GM12878 (cell line): Measurements from ENCODE around the gene CEP19. TPM values are rescaled to one million over a fixed set of nuclear protein-coding genes. Genes with fewer than 3 reads are reported as not detected.

Source experiments
- ATAC-seq: fragments of 200-7000 bp; cut with Tn5 transposase; 3 replicates; pipeline ENCODE4 v1.9.1; 2020; ENCODE audit warnings: mild to moderate bottlenecking, moderate library complexity
- BruUV-seq: library from RNA; stranded (reverse); fragments of 400-500 nt; replicated peaks from 2 replicates; lab custom pipeline; 2021; lab: Mats Ljungman, UMichigan
- CTCF ChIA-PET: fragments of 300-600 bp; sonication (Branson Sonifier 250); formaldehyde crosslinking; extraction: SDS; loops from one replicate; lab custom pipeline; 2021; ENCODE audit warnings: inconsistent platforms; lab: Yijun Ruan, JAX
- POLR2A ChIA-PET: fragments of 350-600 bp; formaldehyde crosslinking; extraction: SDS; loops from one replicate; lab custom pipeline; 2021; ENCODE audit warnings: inconsistent platforms; lab: Charles Lee
- RAD21 ChIA-PET: fragments of 300-600 bp; sonication (Branson Sonifier 250); formaldehyde crosslinking; loops from one replicate; lab custom pipeline; 2023; ENCODE audit warnings: antibody characterized with exemption; ENCODE audit not compliant: unreplicated experiment; lab: Charles Lee
- SMC1A ChIA-PET: fragments of 300-600 bp; sonication (Branson Sonifier 250); formaldehyde crosslinking; loops from one replicate; lab custom pipeline; 2023; ENCODE audit not compliant: unreplicated experiment, uncharacterized antibody; lab: Charles Lee
- DNase-seq: peaks from one replicate; pipeline ENCODE4 v3.0.0-alpha.2; 2011; ENCODE audit warnings: low read depth, low spot score
- FAIRE-seq: peaks from 3 replicates; lab custom pipeline; 2011; peaks lifted over from hg19 to GRCh38; lab: Jason Lieb, UNC
- H2AFZ ChIP-seq: 2 replicates; pipeline ENCODE4 v1.6.0; 2011; ENCODE audit warnings: low read depth, low read length, control low read depth; ENCODE audit not compliant: control insufficient read depth
- H3K27ac ChIP-seq: 2 replicates; pipeline ENCODE4 v1.5.1; 2011; ENCODE audit warnings: control low read depth; ENCODE audit not compliant: control insufficient read depth, insufficient read depth
- H3K27me3 ChIP-seq, 2 experiments: replicated peaks in 1 of 2; 2 replicates each; pipeline versions ENCODE4 v1.6.0 to v1.6.1; 2011; ENCODE audit warnings: low read length in 1 of 2; ENCODE audit not compliant: control insufficient read depth in 2 of 2, insufficient read depth in 2 of 2
- H3K36me3 ChIP-seq, 2 experiments: 2 replicates each; pipeline ENCODE4 v1.5.1; 2011; ENCODE audit warnings: low read length in 1 of 2; ENCODE audit not compliant: control insufficient read depth in 2 of 2, insufficient read depth in 2 of 2
- H3K4me1 ChIP-seq: 2 replicates; pipeline ENCODE4 v1.6.1; 2011; ENCODE audit warnings: mild to moderate bottlenecking, low read length, moderate library complexity, mixed read lengths; ENCODE audit not compliant: control insufficient read depth, insufficient read depth
- H3K4me2 ChIP-seq: 2 replicates; pipeline ENCODE4 v1.6.0; 2011; ENCODE audit warnings: control low read depth; ENCODE audit not compliant: control insufficient read depth, insufficient read depth
- H3K4me3 ChIP-seq: fragments of 200-600 bp; sonication (generic); 2 replicates; pipeline ENCODE4 v1.5.1; 2016
- H3K79me2 ChIP-seq: 2 replicates; pipeline ENCODE4 v1.6.0; 2011; ENCODE audit warnings: low read length; ENCODE audit not compliant: control insufficient read depth, insufficient read depth
- H3K9ac ChIP-seq: 2 replicates; pipeline ENCODE4 v1.8.0; 2011; ENCODE audit warnings: low read length, control low read depth, mixed read lengths; ENCODE audit not compliant: control insufficient read depth, insufficient read depth
- H3K9me3 ChIP-seq: replicated peaks from 3 replicates; pipeline ENCODE4 v1.5.1; 2011; ENCODE audit warnings: mild to moderate bottlenecking, low read length; ENCODE audit not compliant: control insufficient read depth, insufficient read depth
- H4K20me1 ChIP-seq: 2 replicates; pipeline ENCODE4 v1.6.0; 2011; ENCODE audit not compliant: control insufficient read depth, insufficient read depth
- ASH2L ChIP-seq: fragments of 300-600, 200-600 bp; sonication (generic); IDR thresholded peaks from 2 replicates; pipeline ENCODE4 v1.6.1; 2017; ENCODE audit warnings: low read depth, mild to moderate bottlenecking, borderline replicate concordance
- CREM ChIP-seq: IDR thresholded peaks from 2 replicates; pipeline ENCODE4 v1.6.1; 2014; ENCODE audit warnings: antibody characterized with exemption, low read depth
- IKZF1 ChIP-seq: fragments of 450-650 bp; conservative IDR thresholded peaks from 2 replicates; pipeline ENCODE4 v1.6.1; 2017; ENCODE audit warnings: antibody characterized with exemption, mild to moderate bottlenecking
- KAT2A ChIP-seq: conservative IDR thresholded peaks from 2 replicates; pipeline ENCODE4 v1.6.1; 2011; ENCODE audit warnings: low read depth, low read length; ENCODE audit not compliant: control insufficient read depth
- NR2F1 ChIP-seq: fragments of 450-650 bp; conservative IDR thresholded peaks from 2 replicates; pipeline ENCODE4 v1.6.1; 2017; ENCODE audit warnings: mild to moderate bottlenecking
- SPI1 ChIP-seq: IDR thresholded peaks from 2 replicates; pipeline ENCODE4 v1.6.1; 2011; ENCODE audit warnings: low read depth, mild to moderate bottlenecking, low read length, moderate library complexity, borderline replicate concordance; ENCODE audit not compliant: insufficient read depth
- YY1 ChIP-seq: IDR thresholded peaks from 2 replicates; pipeline ENCODE4 v1.6.1; 2011; ENCODE audit warnings: low read depth, mild to moderate bottlenecking, low read length
- WGBS: methylation state at CpG from one replicate; pipeline ENCODE4 v1.1.6; 2016; ENCODE audit warnings: low lambda C conversion rate; ENCODE audit not compliant: insufficient replicate concordance, insufficient coverage; ENCODE audit errors: missing lambda C conversion rate; 5-methylcytosine and 5-hydroxymethylcytosine counted together
- in situ Hi-C: fragments of 300-500 bp; cut with MboI; formaldehyde crosslinking; loops from 9 replicates; pipeline ENCODE4 v1.14.3; 2018; ENCODE audit warnings: mixed read lengths
- intact Hi-C: fragments of 100-400 bp; cut with micrococcal nuclease; formaldehyde crosslinking; loops from one replicate; pipeline ENCODE4 v1.14.2; 2022; ENCODE audit not compliant: unreplicated experiment
- polyA plus RNA-seq, 11 experiments: library from polyadenylated mRNA; depleted of rRNA in 4 of 11; unstranded in 6 of 11; stranded (reverse) in 5 of 11; fragments of >200 nt; fragmentation: Nextera tagmentation in 4 of 11; fragmentation: Illumina TruSeq in 1 of 11; extraction: Ambion mirVana in 4 of 11; extraction: Trizol in 1 of 11; gene quantifications; 1 replicate in 1 of 11; 2 replicates in 10 of 11; pipeline versions ENCODE4 v1.2.1 to v1.2.3, GENCODE V29; 2011 to 2016; ENCODE audit warnings: inconsistent platforms in 2 of 11, missing spikeins in 2 of 11, low read depth in 1 of 11
- total RNA-seq, 4 experiments: library from RNA; depleted of rRNA in 3 of 4; stranded (reverse); fragments of >200 nt in 3 of 4; fragmentation: Illumina TruSeq in 1 of 4; extraction: Trizol in 1 of 4; gene quantifications; 2 replicates each; pipeline versions ENCODE4 v1.2.1 to v1.2.3, GENCODE V29; 2013 to 2021
- TF ChIP-seq, protein P1 (sequence below): fragments of 450-650 bp; IDR thresholded peaks from 2 replicates; pipeline ENCODE4 v1.6.1; 2016; ENCODE audit warnings: mild to moderate bottlenecking
- TF ChIP-seq, protein P2 (sequence below): fragments of 150-350 bp; IDR thresholded peaks from 2 replicates; pipeline ENCODE4 v1.6.1; 2016; ENCODE audit warnings: low read depth, low read length

Gene CEP19
- total and polyA plus RNA-seq, 10 of the 15 experiments (the other 5 are each of a cell fraction or from before 2014, with no cell fraction given): 1.9 to 5.9 (median 2.7) TPM

- peaks cover 2 to 6% of the 10 kb centered on the region in 2 experiments; a peak in 2 of 4 replicates for H3K36me3 ChIP-seq
- FAIRE-seq (peak; percentile 54), DNase-seq (no peak), ATAC-seq (peak; percentile 78)
- H2AFZ ChIP-seq: no peak overlapping the region
- ChIA-PET CTCF (no interaction called here), SMC1A (interaction anchor here (0.6 to 0.9 kb wide), 2 partner anchors 9 to 208 kb away, joined by 3 read pairs; partner anchors contain the start of gene PAK2), RAD21 (no interaction called here), POLR2A (interaction anchor here (0.9 kb wide), 1 partner anchor 22 kb away, joined by 3 read pairs; no protein-coding TSS in a partner anchor)
- peak overlapping the region; percentile 49 for H3K4me2 ChIP-seq
- no peak overlapping the region for H3K4me3 ChIP-seq
- H4K20me1 ChIP-seq: no peaks in the 10 kb centered on the region
- H3K27ac ChIP-seq: no peak overlapping the region
- in situ Hi-C loops (no loop called here), intact Hi-C loops (loop anchor here (5.0 kb wide), 1 partner anchor 37 kb away; the partner anchor contains the start of genes CEP19 and PIGX)
- WGBS: 39% methylated on average over 8 of the region's 8 CpGs
- H3K27me3 ChIP-seq: no peaks in the 10 kb centered on the region
- TF ChIP-seq IKZF1 (no peak), YY1 (no peak), KAT2A (no peak), ASH2L (no peak), CREM (no peak), NR2F1 (no peak), SPI1 (no peak)
- TF ChIP-seq, protein P1, sequence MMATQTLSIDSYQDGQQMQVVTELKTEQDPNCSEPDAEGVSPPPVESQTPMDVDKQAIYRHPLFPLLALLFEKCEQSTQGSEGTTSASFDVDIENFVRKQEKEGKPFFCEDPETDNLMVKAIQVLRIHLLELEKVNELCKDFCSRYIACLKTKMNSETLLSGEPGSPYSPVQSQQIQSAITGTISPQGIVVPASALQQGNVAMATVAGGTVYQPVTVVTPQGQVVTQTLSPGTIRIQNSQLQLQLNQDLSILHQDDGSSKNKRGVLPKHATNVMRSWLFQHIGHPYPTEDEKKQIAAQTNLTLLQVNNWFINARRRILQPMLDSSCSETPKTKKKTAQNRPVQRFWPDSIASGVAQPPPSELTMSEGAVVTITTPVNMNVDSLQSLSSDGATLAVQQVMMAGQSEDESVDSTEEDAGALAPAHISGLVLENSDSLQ: no peak
- TF ChIP-seq, protein P2, sequence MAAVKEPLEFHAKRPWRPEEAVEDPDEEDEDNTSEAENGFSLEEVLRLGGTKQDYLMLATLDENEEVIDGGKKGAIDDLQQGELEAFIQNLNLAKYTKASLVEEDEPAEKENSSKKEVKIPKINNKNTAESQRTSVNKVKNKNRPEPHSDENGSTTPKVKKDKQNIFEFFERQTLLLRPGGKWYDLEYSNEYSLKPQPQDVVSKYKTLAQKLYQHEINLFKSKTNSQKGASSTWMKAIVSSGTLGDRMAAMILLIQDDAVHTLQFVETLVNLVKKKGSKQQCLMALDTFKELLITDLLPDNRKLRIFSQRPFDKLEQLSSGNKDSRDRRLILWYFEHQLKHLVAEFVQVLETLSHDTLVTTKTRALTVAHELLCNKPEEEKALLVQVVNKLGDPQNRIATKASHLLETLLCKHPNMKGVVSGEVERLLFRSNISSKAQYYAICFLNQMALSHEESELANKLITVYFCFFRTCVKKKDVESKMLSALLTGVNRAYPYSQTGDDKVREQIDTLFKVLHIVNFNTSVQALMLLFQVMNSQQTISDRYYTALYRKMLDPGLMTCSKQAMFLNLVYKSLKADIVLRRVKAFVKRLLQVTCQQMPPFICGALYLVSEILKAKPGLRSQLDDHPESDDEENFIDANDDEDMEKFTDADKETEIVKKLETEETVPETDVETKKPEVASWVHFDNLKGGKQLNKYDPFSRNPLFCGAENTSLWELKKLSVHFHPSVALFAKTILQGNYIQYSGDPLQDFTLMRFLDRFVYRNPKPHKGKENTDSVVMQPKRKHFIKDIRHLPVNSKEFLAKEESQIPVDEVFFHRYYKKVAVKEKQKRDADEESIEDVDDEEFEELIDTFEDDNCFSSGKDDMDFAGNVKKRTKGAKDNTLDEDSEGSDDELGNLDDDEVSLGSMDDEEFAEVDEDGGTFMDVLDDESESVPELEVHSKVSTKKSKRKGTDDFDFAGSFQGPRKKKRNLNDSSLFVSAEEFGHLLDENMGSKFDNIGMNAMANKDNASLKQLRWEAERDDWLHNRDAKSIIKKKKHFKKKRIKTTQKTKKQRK: no peak
- H3K9me3 ChIP-seq: peaks cover 7% of the 10 kb centered on the region
- H3K9ac ChIP-seq: no peak overlapping the region
- no peaks in the 10 kb centered on the region for H3K4me1 ChIP-seq
- TSS peak; percentile 5 for BruUV-seq
- H3K79me2 ChIP-seq: peaks cover 86% of the 10 kb centered on the region
These were observed 37.1 kb upstream of the CEP19 start for GRCh38 chr3:196749125-196749524.
